T-helper 1 cell treated with Interleukin-12 subunit alpha and Interleukin-12 subunit beta and Interleukin-4 antibody, amounts not matched to agents 30 μg/mL and 1 μg/mL, for 36 hours (primary cell): ENCODE measurements around the gene DLK1.

ENCODE experiments used
- H3K27ac Mint-ChIP-seq: one replicate; pipeline ENCODE4 v1.8.0; 2021; ENCODE audit warnings: mild to moderate bottlenecking, mixed read lengths
- H3K27me3 Mint-ChIP-seq: one replicate; pipeline ENCODE4 v1.8.0; 2021; ENCODE audit warnings: low read depth, mixed read lengths
- H3K36me3 Mint-ChIP-seq: one replicate; pipeline ENCODE4 v1.8.0; 2021; ENCODE audit warnings: low read depth, mixed read lengths
- H3K4me1 Mint-ChIP-seq: one replicate; pipeline ENCODE4 v1.8.0; 2021; ENCODE audit warnings: low read depth, mixed read lengths
- H3K4me3 Mint-ChIP-seq: one replicate; pipeline ENCODE4 v1.8.0; 2021; ENCODE audit warnings: mild to moderate bottlenecking, moderate library complexity, mixed read lengths
- H3K9me3 Mint-ChIP-seq: one replicate; pipeline ENCODE4 v1.8.0; 2021; ENCODE audit warnings: mixed read lengths

DLK1 gene

DNA sequence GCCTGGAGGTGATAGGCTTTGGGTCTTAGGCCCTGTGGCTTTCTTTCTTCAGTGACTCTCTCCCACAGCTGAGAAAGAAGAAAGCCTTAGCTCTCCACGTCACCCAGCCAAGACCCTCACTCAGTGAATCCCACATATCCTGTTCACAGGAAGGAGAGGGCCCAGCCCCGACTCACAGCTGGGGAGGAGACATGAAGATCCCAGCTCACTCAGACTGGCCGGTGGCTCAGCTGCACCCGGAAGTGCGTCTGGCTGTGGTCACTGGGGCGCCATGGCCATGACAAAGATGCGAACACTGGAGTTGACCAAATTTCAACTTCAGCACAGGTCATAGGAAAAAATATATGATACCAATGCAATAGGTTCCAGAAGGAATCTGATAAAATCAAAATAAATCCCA is 14.2 kb downstream of the DLK1 start:
- no peak overlapping the region for H3K27ac Mint-ChIP-seq
- H3K4me3 Mint-ChIP-seq = no peak overlapping the region
- no peaks in the 10 kb centered on the region for H3K27me3 Mint-ChIP-seq
- H3K9me3 Mint-ChIP-seq = no peaks in the 10 kb centered on the region
- no peaks in the 10 kb centered on the region for H3K36me3 Mint-ChIP-seq
- no peaks in the 10 kb centered on the region for H3K4me1 Mint-ChIP-seq

DNA sequence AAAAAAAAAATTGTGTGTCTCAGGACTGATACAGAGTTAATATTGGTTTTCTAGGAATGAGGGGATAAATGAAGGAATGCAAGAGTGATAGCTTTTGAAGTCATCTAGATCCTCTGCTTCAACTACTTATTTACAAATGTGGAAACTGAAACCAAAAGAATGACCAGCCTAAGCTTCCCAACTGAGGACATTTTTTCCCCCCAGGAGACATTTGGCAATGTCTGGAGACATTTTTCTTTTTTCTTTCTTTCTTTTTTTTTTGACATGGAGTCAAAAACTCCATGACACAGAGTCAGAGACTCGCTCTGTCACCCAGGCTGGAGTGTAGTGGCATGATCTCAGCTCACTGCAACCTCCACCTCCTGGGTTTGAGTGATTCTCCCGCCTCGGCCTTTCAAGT is 15.3 kb downstream of the DLK1 start:
- H3K4me1 Mint-ChIP-seq = no peaks in the 10 kb centered on the region
- no peak overlapping the region for H3K4me3 Mint-ChIP-seq
- no peaks in the 10 kb centered on the region for H3K36me3 Mint-ChIP-seq
- H3K27me3 Mint-ChIP-seq = no peaks in the 10 kb centered on the region
- H3K27ac Mint-ChIP-seq = no peak overlapping the region
- no peaks in the 10 kb centered on the region for H3K9me3 Mint-ChIP-seq

DNA sequence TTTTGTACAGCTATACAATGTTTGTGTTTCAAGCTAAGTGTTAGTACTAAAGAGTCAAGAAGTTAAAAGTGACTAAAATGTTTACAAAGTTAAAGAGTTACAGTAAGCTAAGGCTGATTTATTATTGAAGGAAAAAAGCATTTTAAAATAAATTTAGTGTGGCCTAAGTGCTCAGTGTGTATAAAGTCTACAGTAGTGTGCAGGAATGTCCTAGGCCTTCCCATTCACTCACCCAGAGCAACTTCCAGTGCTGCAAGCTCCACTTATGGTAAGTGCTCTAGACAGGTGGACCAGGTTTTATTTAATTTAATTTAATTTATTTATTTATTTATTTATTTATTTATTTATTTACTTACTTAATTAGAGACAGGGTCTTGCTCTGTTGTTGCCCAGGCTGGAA is 19.6 kb downstream of the DLK1 start:
- Mint-ChIP-seq H3K9me3 (no peaks in the 10 kb centered on the region), H3K4me1 (no peaks in the 10 kb centered on the region), H3K27ac (no peak overlapping the region), H3K36me3 (no peaks in the 10 kb centered on the region), H3K27me3 (no peaks in the 10 kb centered on the region), H3K4me3 (no peak overlapping the region)

- Mint-ChIP-seq H3K36me3 (no peaks in the 10 kb centered on the region), H3K9me3 (no peaks in the 10 kb centered on the region), H3K4me1 (no peaks in the 10 kb centered on the region), H3K27me3 (peaks cover 5% of the 10 kb centered on the region), H3K27ac (no peak overlapping the region), H3K4me3 (no peak overlapping the region)
These were observed 20.4 kb downstream of the DLK1 start for GRCh38 chr14:100747021-100747586.

- Mint-ChIP-seq H3K9me3 (no peaks in the 10 kb centered on the region), H3K27me3 (peaks cover 5% of the 10 kb centered on the region), H3K4me3 (no peak overlapping the region), H3K4me1 (no peaks in the 10 kb centered on the region), H3K27ac (no peak overlapping the region), H3K36me3 (no peaks in the 10 kb centered on the region)
These were observed 21.0 kb downstream of the DLK1 start for GRCh38 chr14:100747736-100748135.

DNA sequence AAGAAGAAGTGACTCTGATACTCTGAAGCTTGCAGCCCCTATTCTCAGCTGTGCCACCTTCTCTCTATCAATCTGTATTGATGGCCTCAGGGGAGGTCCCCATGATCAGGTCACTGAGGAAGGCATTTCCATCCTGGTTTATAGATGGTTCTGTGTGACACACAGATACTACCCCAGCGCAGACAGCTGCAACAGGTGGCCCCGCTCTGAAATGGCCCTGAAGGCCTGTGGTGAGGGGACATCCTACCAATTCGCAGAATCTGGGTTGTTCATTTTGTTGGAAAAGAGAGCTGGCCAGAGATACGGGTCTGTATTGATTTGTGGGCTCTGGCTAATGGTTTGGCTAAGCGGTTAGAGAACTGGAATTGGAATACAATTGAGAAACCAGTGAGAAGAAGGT is 21.7 kb downstream of the DLK1 start:
- H3K9me3 Mint-ChIP-seq = no peaks in the 10 kb centered on the region
- no peaks in the 10 kb centered on the region for H3K4me1 Mint-ChIP-seq
- H3K36me3 Mint-ChIP-seq = no peaks in the 10 kb centered on the region
- H3K27me3 Mint-ChIP-seq = peaks cover 7% of the 10 kb centered on the region
- H3K4me3 Mint-ChIP-seq = no peak overlapping the region
- H3K27ac Mint-ChIP-seq = no peak overlapping the region

- H3K4me3 Mint-ChIP-seq = no peak overlapping the region
- H3K27ac Mint-ChIP-seq = no peak overlapping the region
- peaks cover 8% of the 10 kb centered on the region for H3K27me3 Mint-ChIP-seq
- no peaks in the 10 kb centered on the region for H3K9me3 Mint-ChIP-seq
- no peaks in the 10 kb centered on the region for H3K36me3 Mint-ChIP-seq
- no peaks in the 10 kb centered on the region for H3K4me1 Mint-ChIP-seq
These were observed 22.3 kb downstream of the DLK1 start for GRCh38 chr14:100748944-100749343.

GRCh38 chr14:100749967-100750597 is 23.4 kb downstream of the DLK1 start:
- H3K36me3 Mint-ChIP-seq = no peaks in the 10 kb centered on the region
- no peak overlapping the region for H3K4me3 Mint-ChIP-seq
- peaks cover 13% of the 10 kb centered on the region for H3K27me3 Mint-ChIP-seq

DNA sequence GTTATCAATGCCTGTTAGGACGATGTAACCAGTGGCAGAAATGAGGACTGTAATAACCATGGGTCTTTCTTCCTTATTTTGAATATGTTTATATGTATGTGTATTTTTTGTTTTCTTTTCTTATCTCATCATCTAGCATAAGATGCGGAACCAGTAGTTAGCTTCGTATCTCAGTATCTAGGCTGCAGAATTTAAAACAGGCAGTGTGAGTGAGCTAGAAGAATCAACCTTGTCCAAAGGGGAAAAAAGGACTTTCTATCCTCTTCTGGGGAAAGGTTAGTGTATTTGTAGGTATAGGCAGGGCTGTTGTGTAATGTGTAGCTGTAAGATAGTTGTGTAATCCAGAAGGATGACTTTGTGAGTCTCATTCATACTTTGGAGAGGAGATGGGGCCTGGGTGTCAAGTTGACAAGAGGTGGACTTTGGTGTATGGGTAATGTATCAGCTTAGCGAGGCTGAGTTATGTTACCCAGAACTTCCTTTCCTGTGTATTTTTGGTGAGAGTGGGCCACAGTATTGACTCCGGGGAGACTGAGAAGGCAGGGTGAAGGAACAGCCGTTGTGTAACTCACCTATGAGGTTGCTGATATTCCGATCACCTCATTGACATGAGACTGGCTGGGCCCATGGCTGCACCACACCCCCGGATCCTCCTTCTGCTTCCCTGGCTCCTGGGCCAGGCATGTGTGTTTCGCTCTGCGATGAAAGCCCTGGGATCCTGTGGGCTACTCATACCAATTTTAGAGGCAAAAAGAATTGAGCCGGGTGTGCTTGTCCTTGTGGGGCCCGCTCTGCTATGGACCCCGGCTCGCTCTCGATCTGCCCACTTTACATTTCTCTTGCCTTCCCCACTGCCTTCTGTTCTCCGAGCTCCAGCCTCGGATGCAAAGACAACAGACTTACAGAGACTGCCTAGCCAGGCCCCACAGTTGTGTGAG is 24.3 kb downstream of the DLK1 start:
- H3K27me3 Mint-ChIP-seq = peaks cover 18% of the 10 kb centered on the region
- no peak overlapping the region for H3K27ac Mint-ChIP-seq
- H3K36me3 Mint-ChIP-seq = no peaks in the 10 kb centered on the region
- H3K9me3 Mint-ChIP-seq = no peaks in the 10 kb centered on the region
- H3K4me3 Mint-ChIP-seq = no peak overlapping the region
- H3K4me1 Mint-ChIP-seq = no peaks in the 10 kb centered on the region

More at GRCh38 chr14:100749967-100750597, 23.4 kb downstream of the DLK1 start:
- H3K9me3 Mint-ChIP-seq = no peaks in the 10 kb centered on the region
- no peak overlapping the region for H3K27ac Mint-ChIP-seq
- H3K4me1 Mint-ChIP-seq = no peaks in the 10 kb centered on the region

GRCh38 chr14:100754020-100754419 is 27.3 kb downstream of the DLK1 start:
- Mint-ChIP-seq H3K27me3 (peaks cover 27% of the 10 kb centered on the region), H3K27ac (no peak overlapping the region), H3K9me3 (no peaks in the 10 kb centered on the region), H3K4me3 (no peak overlapping the region), H3K4me1 (no peaks in the 10 kb centered on the region), H3K36me3 (no peaks in the 10 kb centered on the region)

GRCh38 chr14:100755649-100756048 is 29.0 kb downstream of the DLK1 start:
- no peak overlapping the region for H3K27ac Mint-ChIP-seq
- no peaks in the 10 kb centered on the region for H3K9me3 Mint-ChIP-seq
- H3K4me3 Mint-ChIP-seq = no peak overlapping the region
- no peaks in the 10 kb centered on the region for H3K4me1 Mint-ChIP-seq
- H3K36me3 Mint-ChIP-seq = no peaks in the 10 kb centered on the region
- peaks cover 27% of the 10 kb centered on the region for H3K27me3 Mint-ChIP-seq

GRCh38 chr14:100761481-100761880 is 34.8 kb downstream of the DLK1 start:
- H3K4me3 Mint-ChIP-seq = no peak overlapping the region
- no peaks in the 10 kb centered on the region for H3K36me3 Mint-ChIP-seq
- no peaks in the 10 kb centered on the region for H3K4me1 Mint-ChIP-seq
- H3K27me3 Mint-ChIP-seq = peaks cover 8% of the 10 kb centered on the region
- no peaks in the 10 kb centered on the region for H3K9me3 Mint-ChIP-seq
- no peak overlapping the region for H3K27ac Mint-ChIP-seq

DNA sequence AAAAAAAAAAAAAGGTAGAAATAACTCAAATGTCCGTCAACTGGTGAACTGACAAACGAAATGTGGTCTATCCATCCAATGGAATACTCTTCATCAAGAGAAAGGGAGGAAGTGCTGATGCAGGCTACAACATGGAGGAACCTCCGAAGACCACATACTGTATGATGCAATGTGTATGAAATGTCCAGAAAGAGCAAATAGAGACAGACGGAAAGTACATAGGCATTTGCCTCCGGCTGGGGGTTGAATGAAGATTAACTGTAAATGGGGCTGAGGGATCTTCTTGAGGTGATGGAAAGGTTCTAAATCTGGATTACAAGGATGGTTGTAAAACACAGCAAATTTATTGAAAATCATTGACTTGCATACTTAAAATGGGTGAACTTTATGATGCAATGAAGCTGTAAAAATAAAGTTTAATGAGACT is 35.4 kb downstream of the DLK1 start:
- H3K36me3 Mint-ChIP-seq = no peaks in the 10 kb centered on the region
- no peak overlapping the region for H3K4me3 Mint-ChIP-seq
- H3K9me3 Mint-ChIP-seq = no peaks in the 10 kb centered on the region
- H3K27ac Mint-ChIP-seq = no peak overlapping the region
- no peaks in the 10 kb centered on the region for H3K4me1 Mint-ChIP-seq
- H3K27me3 Mint-ChIP-seq = peaks cover 8% of the 10 kb centered on the region

- Mint-ChIP-seq H3K27me3 (peaks cover 8% of the 10 kb centered on the region), H3K4me3 (no peak overlapping the region), H3K27ac (no peak overlapping the region), H3K9me3 (no peaks in the 10 kb centered on the region), H3K4me1 (no peaks in the 10 kb centered on the region), H3K36me3 (no peaks in the 10 kb centered on the region)
These were observed 36.2 kb downstream of the DLK1 start for GRCh38 chr14:100762901-100763300.
